ENCODE results near the gene TMEM150B.

The TMEM150B gene

DNA sequence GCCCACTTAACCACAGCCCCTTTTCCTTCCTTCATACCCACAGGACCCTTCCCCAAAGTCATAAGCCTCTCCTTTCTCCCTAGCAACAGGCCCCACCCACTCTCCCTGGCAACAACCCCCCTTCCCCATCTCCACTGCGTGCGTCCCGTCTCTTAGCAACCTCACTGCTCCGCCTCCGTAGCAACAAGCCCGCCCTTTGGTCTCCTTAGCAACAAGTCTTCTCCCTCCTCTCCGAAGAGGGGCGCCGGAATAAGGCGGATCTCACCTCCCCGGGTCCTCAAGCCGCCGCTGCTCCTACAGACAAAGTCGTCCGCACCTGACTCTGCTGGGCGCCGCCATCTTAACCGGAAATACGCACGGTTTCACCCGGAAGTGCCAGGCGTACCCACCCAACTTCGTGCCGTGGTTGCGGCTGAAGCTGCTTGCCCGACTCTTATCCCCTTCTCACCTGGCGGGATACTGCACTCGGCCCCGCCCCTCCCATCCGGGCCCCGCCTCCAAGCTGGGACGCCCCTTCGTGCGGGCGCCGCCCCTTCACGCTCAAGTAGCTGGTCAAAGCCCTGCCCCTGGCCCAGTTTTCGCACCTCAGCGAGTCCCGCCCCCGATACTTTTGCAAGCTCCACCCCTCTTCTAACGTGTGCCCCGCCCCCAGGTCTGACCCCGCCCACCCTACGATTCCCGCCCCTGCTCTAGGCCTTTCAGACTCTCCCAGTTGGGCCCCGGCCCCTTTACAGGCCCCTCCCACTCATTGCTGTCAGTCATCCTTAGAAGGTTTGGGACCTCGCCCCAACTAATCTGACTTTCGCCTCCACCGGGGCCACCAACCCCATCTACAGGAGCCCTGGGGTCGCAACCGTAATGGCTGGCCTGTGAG lies 45.1 kb downstream of the TMEM150B start, which contains the start of gene HSPBP1:
Gene HSPBP1 (minus strand): TSS at position 341 of the 874 bp plus-strand sequence. CDS start 502 bp downstream, outside the sequence.
- in situ Hi-C loops (cut with HindIII; ENCODE audit: low sequenced_read_pairs): no loop called here

DNA sequence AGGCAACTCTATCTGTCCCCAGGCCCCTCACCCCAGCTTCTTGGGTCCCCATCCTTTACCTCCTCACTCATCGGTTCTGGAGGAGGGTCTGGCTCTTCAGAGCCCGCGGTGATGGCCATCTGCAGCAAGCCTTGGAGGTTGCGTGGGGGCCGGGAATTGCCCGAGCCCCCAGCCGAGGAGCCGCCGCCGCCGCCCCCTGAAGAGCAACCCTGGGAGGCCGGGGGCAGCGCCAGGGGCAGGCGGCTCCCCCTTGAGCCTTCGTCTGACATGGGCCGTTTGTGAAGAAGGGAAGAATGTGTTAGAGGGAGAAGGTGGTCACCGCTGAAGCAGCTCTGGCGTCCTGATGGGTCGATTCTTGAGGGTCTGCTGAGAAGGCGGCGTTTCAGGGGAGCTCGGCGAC lies 45.8 kb downstream of the TMEM150B start:
- in situ Hi-C loops (cut with HindIII; ENCODE audit: low sequenced_read_pairs): no loop called here

DNA sequence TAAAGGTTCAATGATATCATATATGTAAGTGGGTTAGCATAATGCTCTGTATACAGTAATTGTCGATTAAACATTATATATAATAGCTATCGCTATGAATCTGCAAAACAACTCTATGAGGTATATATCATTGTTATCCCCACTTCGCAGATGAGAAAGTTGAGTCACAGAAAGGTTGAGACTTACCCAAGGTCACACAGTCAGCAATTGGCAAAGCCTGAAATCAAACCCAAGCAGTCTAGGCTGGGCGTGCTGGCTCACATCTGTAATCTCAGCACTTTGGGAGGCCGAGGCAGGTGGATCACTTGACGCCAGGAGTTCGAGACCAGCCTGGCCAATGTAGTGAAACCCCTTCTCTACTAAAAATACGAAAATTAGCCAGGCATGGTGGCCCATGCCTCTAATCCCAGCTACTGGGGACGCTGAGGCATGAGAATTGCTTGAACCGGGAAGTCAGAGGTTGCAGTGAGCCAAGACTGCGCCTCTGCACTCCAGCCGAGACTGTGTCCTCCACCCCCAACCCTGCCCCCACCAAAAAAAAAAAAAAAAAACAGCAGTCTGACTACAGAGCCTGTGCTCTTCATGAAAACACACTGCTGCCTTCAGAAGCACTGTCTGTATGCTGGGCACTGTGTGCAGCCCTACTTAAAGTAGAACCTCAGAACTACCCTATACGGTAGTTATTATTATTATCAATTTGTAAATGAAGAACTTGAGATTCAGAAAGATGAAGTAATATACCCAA lies 46.6 kb downstream of the TMEM150B start:
- in situ Hi-C loops (cut with HindIII; ENCODE audit: low sequenced_read_pairs): no loop called here

DNA sequence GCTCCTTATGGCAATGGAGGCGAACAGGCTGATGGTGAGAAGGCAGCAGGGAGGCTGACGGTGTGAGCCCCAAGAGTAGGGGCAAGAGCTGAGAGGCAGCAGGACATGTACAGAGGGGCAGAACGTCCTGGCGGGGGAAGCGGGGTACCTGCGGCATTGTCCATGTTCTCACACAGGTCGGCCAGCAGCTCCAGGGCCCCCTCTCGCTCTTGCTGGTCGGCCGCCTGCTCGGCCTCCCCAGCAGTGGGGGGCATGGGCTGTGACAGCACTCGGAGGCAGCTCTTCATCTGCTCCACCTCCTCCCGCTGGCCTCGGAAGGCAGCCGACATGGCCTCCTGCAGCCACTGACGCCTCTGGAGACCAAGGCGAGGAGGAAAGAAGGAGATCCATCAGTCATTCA lies 47.6 kb downstream of the TMEM150B start:
- in situ Hi-C loops (cut with HindIII; ENCODE audit: low sequenced_read_pairs): no loop called here

DNA sequence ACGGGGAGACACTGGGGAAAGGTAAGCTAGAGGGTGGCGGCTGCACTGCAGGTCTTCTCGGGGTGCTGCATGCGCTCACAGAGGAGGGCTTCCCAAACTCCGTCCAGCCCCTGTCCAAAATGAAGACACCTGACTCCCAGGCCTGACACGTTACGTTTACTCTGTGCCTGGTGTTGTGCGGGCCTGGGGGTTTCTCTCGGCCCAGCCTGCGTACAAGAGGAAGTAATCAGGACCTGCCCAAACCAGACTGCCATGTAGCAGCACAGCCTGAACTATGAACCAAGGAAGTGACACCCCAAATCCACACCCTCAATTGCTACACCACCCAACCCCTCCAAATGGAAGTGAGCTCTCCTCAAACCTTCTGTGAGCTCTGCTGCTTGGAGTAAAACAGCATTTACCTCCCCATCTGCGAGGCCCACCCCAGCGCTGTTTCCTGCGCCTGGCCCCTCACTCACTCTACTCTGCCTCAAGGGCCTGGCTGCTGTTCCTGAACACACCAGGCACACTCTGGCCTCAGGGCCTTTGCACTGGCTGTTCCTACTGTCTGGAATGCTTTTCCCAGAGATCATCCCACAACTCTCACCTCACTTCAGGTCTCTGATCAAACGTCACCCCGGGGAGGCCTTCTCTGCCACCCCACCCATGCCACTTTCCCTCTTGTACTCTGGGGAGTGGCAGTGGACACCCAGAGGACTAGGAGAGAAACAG lies 48.3 kb downstream of the TMEM150B start:
- in situ Hi-C loops (cut with HindIII; ENCODE audit: low sequenced_read_pairs): no loop called here

DNA sequence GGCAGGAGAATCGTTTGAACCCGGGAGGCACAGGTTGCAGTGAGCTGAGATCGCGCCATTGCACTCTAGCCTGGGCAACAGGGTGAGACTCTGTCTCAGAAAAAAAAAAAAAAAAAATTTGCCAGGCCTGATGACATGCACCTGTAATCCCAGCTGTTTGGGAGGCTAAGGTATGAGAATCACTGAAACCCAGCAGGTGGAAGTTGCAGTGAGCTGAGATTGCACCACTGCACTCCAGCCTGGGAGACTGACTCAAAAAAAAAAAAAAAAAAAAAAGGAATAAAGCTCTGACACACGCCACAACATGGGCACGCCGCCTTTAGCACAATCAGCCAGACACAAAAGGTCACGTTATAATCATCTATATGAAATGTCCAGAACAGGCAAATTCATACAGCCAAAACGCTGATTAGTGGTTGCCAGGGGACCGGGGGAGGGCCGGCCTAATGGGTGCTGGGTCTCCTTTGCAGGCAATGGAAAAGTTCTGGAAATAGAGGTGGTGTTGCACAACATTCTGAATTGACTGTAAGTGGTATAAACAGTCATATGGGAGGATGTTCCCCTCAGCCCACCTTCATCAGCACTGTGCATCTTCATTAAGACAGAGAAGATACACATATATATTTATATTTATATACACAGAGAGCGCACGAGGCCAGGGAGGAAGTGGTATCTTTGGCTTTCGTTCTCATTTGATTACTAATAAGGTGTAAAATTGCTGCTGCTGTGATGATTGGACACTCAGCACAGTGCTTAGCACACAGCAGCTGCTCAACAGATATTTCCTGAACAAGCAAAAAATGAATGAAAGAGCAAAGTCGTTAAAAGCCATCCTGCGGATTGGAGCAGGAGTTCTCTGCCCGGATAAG lies 49.1 kb downstream of the TMEM150B start:
- in situ Hi-C loops (cut with HindIII; ENCODE audit: low sequenced_read_pairs): no loop called here

DNA sequence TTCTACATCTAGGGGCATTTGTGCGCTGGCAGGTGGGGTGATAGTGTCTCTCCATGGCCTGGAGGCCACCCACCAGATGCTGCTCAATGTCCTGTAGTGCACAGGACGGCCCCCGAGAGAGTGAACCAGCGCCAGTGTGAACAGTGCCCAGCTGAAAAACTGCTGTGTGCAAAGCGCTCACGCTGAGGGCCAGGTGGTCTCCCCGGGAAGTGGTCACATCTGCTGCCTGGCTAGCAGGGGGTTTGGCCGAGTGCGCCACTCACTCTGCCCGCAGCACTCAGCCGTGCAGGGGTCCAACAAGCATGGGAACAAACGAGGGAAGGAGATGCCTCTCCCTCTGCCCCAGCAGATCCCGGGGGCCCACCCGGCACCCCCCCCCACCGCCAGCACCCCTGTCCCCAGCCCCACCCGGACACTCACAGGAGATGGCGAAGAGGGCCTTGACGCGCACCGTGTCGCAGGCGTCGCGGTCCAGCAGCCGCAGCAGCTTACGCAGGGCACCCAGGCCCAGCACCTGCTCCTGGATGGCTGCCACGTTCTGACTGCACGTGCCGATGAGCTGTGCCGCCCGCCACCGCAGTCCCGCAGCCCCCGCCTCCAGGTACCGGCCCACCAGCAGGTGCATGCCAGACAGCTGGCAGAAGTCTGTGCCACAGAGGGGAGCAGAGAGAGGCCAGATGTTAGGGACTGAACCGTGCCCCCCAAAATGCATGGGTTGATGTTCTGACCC lies 51.0 kb downstream of the TMEM150B start:
- in situ Hi-C loops (cut with HindIII; ENCODE audit: low sequenced_read_pairs): no loop called here

DNA sequence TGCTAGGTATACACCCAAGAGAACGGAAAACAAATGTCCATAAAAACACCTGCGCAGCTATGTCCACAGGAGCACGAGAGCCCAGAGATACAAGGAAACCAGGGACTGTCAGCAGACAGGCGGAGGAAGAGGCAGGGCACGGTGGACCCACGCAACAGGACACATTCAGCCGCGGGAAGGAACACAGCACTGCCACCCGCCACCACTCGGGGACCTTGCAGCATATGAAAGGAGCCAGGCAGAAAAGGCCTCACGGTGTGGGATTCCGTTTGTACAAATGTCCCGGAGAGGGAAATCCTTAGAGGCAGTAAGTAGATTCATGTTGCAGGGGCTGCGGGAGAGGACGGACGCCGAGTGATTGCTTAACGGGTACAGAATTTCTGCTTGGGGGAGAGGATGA lies 53.0 kb downstream of the TMEM150B start:
- in situ Hi-C loops (cut with HindIII; ENCODE audit: low sequenced_read_pairs): no loop called here

DNA sequence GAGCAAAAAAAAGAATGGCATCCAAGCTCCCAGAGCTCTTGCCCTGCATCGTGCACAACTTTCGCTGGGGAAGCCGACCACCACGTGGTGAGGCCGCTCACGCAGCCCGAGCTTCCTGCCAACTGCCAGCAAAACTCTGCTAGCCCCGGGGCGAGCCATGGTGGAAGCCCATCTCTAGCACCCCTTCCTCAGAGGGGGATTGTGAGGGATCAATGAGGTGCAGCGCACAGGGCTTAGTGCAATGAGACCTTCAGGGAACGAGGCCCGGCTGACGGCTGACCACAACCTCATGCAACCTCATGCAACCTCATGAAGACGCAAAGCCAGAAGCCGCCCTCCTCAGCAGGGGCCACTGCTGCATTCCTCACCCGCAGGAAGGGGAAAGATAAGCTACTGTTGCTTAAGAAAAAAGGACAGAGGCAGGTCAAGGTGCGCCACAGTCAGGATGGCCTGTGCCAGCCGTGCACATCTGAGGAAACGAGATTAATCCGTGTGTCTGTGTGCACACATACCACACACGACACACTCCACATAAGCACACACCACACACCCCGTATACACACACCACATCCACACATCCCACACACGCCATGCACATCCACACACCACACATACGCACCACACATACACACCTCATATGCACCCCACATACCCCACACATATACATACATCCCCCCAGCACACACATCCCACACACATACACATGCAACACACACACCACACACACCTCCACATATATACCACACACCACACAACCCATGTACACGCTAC lies 54.8 kb downstream of the TMEM150B start:
- in situ Hi-C loops (cut with HindIII; ENCODE audit: low sequenced_read_pairs): no loop called here

DNA sequence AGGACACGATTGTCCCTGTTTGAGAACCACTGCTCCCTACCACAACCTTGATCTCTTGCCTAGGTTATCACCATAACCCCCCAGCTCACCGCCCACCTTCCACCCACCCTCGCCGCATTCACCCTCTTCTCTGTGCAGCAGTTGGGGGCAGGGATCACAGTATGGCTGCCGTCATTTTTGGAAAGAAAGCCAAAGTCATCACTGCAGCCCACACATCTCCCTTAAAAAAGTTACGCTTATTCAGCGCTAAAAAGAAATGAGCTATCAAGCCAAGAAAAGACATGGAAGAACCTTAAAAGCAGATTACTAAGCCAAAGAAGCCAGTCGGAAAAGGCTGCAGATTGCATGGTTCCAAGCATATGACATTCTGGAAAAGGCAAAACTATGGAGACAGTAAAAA lies 55.8 kb downstream of the TMEM150B start:
- in situ Hi-C loops (cut with HindIII; ENCODE audit: low sequenced_read_pairs): no loop called here

DNA sequence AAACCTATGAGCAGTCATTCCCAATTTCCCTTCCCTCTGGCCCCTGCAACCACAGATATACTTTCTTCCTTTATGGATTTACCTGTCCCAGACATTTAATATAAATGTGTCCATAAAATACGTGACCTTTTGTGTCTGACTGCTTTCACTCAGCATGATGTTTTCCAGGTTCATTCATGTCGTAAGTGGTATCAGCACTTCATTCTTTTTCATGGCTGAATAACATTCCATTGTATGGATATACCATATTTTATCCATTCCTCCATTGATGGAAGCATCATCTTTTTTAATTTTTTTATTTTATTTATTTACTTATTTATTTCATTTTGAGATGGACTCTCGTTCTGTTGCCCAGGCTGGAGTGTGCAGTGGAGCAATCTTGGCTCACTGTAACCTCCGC lies 58.3 kb downstream of the TMEM150B start:
- in situ Hi-C loops (cut with HindIII; ENCODE audit: low sequenced_read_pairs): no loop called here

DNA sequence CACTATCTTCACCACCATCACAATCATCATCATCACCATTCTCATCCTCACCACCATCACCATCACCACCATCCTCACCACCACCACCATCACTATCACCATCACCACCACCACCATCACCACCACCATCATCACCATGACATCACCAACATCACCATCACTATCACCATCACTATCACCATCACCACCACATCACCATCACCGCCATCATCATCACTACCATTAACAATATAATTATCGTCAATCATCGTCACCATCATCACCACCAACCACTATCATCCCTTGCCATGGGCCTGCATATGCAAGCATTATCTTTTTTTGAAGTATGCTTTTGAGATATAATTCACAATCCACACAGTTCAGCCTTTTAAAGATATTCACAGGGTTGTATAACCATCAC lies 58.7 kb downstream of the TMEM150B start:
- in situ Hi-C loops (cut with HindIII; ENCODE audit: low sequenced_read_pairs): no loop called here

DNA sequence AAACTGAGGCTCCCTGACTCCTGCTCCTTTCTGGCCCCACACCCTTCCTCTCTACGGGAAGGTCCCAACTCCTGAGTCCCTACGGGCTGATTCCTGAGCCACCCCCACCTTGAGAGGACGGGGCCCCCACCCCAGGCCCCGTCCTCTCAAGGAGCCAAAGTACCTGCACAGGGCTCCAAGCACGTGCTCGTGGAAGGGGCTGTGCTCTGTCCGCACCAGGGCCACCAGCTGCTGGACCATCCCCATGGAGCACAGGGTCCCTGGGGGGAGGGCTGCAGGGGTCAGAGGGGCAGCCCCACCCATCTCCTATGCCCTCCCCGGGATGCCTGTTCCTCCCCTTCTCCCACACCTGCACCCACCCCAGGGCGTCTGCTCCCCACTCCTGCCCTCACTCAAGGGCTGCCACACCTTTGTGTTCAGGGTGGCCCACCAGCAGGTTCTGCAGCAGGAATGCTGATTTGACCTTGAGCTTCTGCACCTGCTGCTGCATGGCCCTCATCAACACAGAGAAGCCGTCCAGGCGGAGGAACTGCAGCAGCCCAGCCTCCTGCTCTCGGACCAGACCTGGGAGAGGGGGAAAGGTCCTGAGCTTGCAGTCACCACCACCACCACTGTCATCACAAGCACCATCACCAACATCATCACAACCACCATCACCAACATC lies 59.3 kb downstream of the TMEM150B start:
- in situ Hi-C loops (cut with HindIII; ENCODE audit: low sequenced_read_pairs): no loop called here

DNA sequence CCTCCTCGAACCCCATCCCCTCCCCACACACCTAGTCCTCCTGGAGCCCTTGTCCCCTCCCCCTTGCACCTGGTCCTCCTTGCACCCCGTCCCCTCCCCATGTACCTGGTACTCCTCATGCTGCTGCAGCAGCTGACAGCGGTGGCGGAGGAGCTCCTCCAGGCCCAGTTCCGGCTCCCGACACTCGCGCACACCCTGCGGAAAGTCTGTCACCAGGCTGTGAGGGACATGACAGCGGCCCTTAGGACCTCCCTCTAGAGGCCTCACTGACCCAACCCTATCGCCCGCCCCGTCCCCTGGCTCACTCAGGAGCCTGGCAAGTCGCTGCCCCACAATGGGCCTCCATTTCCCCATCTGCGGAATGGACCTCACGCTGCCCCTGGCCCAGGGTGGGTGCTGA lies 60.0 kb downstream of the TMEM150B start:
- in situ Hi-C loops (cut with HindIII; ENCODE audit: low sequenced_read_pairs): no loop called here

DNA sequence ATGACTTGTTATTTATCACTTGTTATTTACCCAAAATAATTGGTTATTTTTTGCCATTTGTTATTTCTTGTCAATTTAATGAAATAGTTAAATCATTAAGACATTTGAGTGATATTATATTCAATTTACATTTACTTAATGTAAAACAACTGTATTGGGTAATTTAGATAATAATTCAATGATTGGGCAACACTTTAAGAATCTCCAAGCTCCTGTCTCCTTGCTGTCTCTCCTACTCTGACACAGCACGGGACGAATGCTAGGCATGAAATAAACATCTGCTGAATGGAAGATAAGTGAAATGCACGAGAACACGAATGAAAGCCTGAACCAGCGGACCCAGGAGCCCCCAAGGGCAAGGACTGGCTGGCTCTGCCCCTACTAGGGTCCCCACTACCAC lies 60.6 kb downstream of the TMEM150B start:
- in situ Hi-C loops (cut with HindIII; ENCODE audit: low sequenced_read_pairs): no loop called here

Measured in DLD1 (cell line).